HepG2 (cell line): ENCODE data around the gene SYNE1. TPM values are rescaled to one million over a fixed set of nuclear protein-coding genes. Genes with fewer than 3 reads are reported as not detected.

Source experiments
- ATAC-seq: fragments of 200-7000 bp; cut with Tn5 transposase; 3 replicates; pipeline ENCODE4 v1.9.1; 2020; ENCODE audit warnings: mild to moderate bottlenecking, moderate library complexity
- BruUV-seq: library from RNA; stranded (reverse); fragments of 400-500 nt; replicated peaks from 2 replicates; lab custom pipeline; 2021; lab: Mats Ljungman, UMichigan
- CTCF ChIA-PET: fragments of 300-600 bp; formaldehyde crosslinking; extraction: SDS; loops from one replicate; lab custom pipeline; 2021; ENCODE audit warnings: low total read pairs, inconsistent platforms, low intra/inter-chr PET ratio; lab: Yijun Ruan, JAX
- POLR2A ChIA-PET: fragments of 350-600 bp; sonication (Branson Sonifier 250); formaldehyde crosslinking; loops from one replicate; lab custom pipeline; 2020; ENCODE audit warnings: antibody characterized with exemption, inconsistent platforms; lab: Yijun Ruan, JAX
- DNase-seq: peaks from one replicate; pipeline ENCODE4 v3.0.0-alpha.2; 2015; ENCODE audit warnings: low spot score
- FAIRE-seq: peaks from 3 replicates; lab custom pipeline; 2011; peaks lifted over from hg19 to GRCh38; lab: Jason Lieb, UNC
- H2AFZ ChIP-seq: one replicate; pipeline ENCODE4 v1.6.1; 2011; ENCODE audit warnings: low read length, inconsistent platforms
- H3K27ac ChIP-seq: fragments of 300-600 bp; 3 replicates; pipeline ENCODE4 v1.8.0; 2011; ENCODE audit warnings: mixed run types, mild to moderate bottlenecking, mixed read lengths, low read length, inconsistent platforms; ENCODE audit not compliant: insufficient read depth; ENCODE audit errors: extremely low read length
- H3K27me3 ChIP-seq, 2 experiments: fragments of 200-600 bp in 1 of 2; 2 replicates in 1 of 2; 3 replicates in 1 of 2; pipeline versions ENCODE4 v1.6.0 to v1.8.0; 2011; ENCODE audit warnings: low read length in 2 of 2, mild to moderate bottlenecking in 2 of 2, moderate library complexity in 2 of 2, inconsistent platforms in 1 of 2; ENCODE audit not compliant: insufficient read depth in 2 of 2, control insufficient read depth in 1 of 2
- H3K36me3 ChIP-seq, 2 experiments: fragments of 200-600 bp in 1 of 2; replicated peaks in 1 of 2; 2 replicates in 1 of 2; 3 replicates in 1 of 2; pipeline versions ENCODE4 v1.5.1 to v1.8.0; 2011; ENCODE audit warnings: low read length in 2 of 2, inconsistent platforms in 1 of 2; ENCODE audit not compliant: insufficient read depth in 2 of 2, control insufficient read depth in 1 of 2
- H3K4me1 ChIP-seq: 2 replicates; pipeline ENCODE4 v1.5.1; 2012; ENCODE audit warnings: low read length, inconsistent platforms; ENCODE audit not compliant: insufficient read depth
- H3K4me2 ChIP-seq: 2 replicates; pipeline ENCODE4 v1.6.0; 2011; ENCODE audit warnings: low read depth, low read length, inconsistent platforms
- H3K4me3 ChIP-seq, 3 experiments: fragments of 200-600 bp in 1 of 3; sonication (generic), shearing (Covaris generic) in 1 of 3; replicated peaks in 1 of 3; 2 replicates each; pipeline ENCODE4 v1.5.1; 2011 to 2016; ENCODE audit warnings: low read length in 3 of 3, inconsistent platforms in 2 of 3, low read depth in 2 of 3, mild to moderate bottlenecking in 2 of 3, control low read depth in 1 of 3, mixed read lengths in 1 of 3; ENCODE audit not compliant: insufficient read depth in 1 of 3
- H3K79me2 ChIP-seq: one replicate; pipeline ENCODE4 v1.6.1; 2011; ENCODE audit warnings: low read length, inconsistent platforms; ENCODE audit not compliant: insufficient read depth
- H3K9ac ChIP-seq: 2 replicates; pipeline ENCODE4 v1.6.0; 2011; ENCODE audit warnings: mild to moderate bottlenecking, low read depth, low read length, inconsistent platforms; ENCODE audit not compliant: insufficient read depth
- H3K9me3 ChIP-seq: 2 replicates; pipeline ENCODE4 v1.5.1; 2012; ENCODE audit warnings: mild to moderate bottlenecking, low read length
- H4K20me1 ChIP-seq: 2 replicates; pipeline ENCODE4 v1.6.0; 2011; ENCODE audit warnings: inconsistent platforms, mild to moderate bottlenecking, low read length, moderate library complexity; ENCODE audit not compliant: insufficient read depth
- WGBS: methylation state at CpG from one replicate; pipeline ENCODE4 v1.1.6; 2017; ENCODE audit warnings: low lambda C conversion rate; 5-methylcytosine and 5-hydroxymethylcytosine counted together
- in situ Hi-C: cut with HindIII; loops from 2 replicates; pipeline ENCODE4 v1.10.0; 2017; ENCODE audit warnings: low pct_unique_long_range_greater_than_20kb; ENCODE audit not compliant: extremely low pct_ligation_motif_present
- intact Hi-C: fragments of 100-400 bp; cut with micrococcal nuclease; formaldehyde crosslinking; loops from one replicate; pipeline ENCODE4 v1.10.0; 2022; ENCODE audit not compliant: unreplicated experiment
- polyA plus RNA-seq, 8 experiments: library from polyadenylated mRNA; depleted of rRNA in 3 of 8; stranded (reverse) in 7 of 8; unstranded in 1 of 8; fragments of >200 nt; fragmentation: Illumina TruSeq in 4 of 8; extraction: Trizol in 4 of 8; gene quantifications; 2 replicates each; pipeline versions ENCODE4 v1.2.1 to v1.2.3, GENCODE V29; 2011 to 2016; ENCODE audit warnings: low read depth in 4 of 8, missing spikeins in 1 of 8, mixed read lengths in 1 of 8; ENCODE audit not compliant: insufficient read depth in 1 of 8
- total RNA-seq, 5 experiments: library from RNA; depleted of rRNA; stranded (reverse); fragments of >200 nt; fragmentation: Illumina TruSeq; extraction: Trizol; gene quantifications; 2 replicates each; pipeline ENCODE4 v1.2.3, GENCODE V29; 2016; ENCODE audit warnings: low read depth in 1 of 5
- TF ChIP-seq, protein P1 (sequence below): sonication (generic); formaldehyde crosslinking; IDR thresholded peaks from 2 replicates; pipeline ENCODE4 v1.4.0; 2020; ENCODE audit warnings: mild to moderate bottlenecking, missing genetic modification reagents, borderline replicate concordance

The SYNE1 gene
- total and polyA plus RNA-seq, 2 of the 13 experiments (the other 11 are each of a cell fraction or from before 2014, with no cell fraction given), result 5.5 to 15.9 TPM

GRCh38 chr6:152571089-152571488 lies 66.1 kb downstream of the SYNE1 start:
- CTCF ChIA-PET, result no interaction called here
- no peak overlapping the region for H3K4me3 ChIP-seq
- no peak overlapping the region for H3K27ac ChIP-seq
- H3K4me1 ChIP-seq, result peaks cover 4% of the 10 kb centered on the region; the same call in 1 of the 2 replicates
- WGBS, result 2% methylated on average over 1 of the region's 1 CpG
- intact Hi-C loops, result no loop called here
- POLR2A ChIA-PET, result no interaction called here
- H3K9ac ChIP-seq, result no peak overlapping the region
- TF ChIP-seq, protein P1, sequence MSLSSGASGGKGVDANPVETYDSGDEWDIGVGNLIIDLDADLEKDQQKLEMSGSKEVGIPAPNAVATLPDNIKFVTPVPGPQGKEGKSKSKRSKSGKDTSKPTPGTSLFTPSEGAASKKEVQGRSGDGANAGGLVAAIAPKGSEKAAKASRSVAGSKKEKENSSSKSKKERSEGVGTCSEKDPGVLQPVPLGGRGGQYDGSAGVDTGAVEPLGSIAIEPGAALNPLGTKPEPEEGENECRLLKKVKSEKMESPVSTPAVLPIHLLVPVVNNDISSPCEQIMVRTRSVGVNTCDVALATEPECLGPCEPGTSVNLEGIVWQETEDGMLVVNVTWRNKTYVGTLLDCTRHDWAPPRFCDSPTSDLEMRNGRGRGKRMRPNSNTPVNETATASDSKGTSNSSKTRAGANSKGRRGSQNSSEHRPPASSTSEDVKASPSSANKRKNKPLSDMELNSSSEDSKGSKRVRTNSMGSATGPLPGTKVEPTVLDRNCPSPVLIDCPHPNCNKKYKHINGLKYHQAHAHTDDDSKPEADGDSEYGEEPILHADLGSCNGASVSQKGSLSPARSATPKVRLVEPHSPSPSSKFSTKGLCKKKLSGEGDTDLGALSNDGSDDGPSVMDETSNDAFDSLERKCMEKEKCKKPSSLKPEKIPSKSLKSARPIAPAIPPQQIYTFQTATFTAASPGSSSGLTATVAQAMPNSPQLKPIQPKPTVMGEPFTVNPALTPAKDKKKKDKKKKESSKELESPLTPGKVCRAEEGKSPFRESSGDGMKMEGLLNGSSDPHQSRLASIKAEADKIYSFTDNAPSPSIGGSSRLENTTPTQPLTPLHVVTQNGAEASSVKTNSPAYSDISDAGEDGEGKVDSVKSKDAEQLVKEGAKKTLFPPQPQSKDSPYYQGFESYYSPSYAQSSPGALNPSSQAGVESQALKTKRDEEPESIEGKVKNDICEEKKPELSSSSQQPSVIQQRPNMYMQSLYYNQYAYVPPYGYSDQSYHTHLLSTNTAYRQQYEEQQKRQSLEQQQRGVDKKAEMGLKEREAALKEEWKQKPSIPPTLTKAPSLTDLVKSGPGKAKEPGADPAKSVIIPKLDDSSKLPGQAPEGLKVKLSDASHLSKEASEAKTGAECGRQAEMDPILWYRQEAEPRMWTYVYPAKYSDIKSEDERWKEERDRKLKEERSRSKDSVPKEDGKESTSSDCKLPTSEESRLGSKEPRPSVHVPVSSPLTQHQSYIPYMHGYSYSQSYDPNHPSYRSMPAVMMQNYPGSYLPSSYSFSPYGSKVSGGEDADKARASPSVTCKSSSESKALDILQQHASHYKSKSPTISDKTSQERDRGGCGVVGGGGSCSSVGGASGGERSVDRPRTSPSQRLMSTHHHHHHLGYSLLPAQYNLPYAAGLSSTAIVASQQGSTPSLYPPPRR (CRISPR knock-in tag), result no peak
- no peak overlapping the region for H3K4me2 ChIP-seq
- no peaks in the 10 kb centered on the region for H3K27me3 ChIP-seq
- no peaks in the 10 kb centered on the region for H3K36me3 ChIP-seq
- in situ Hi-C loops, result no loop called here
- no peaks in the 10 kb centered on the region for H4K20me1 ChIP-seq
- H2AFZ ChIP-seq, result no peak overlapping the region
- BruUV-seq, result no TSS peak
- DNase-seq (no peak), ATAC-seq (no peak), FAIRE-seq (no peak)
- no peaks in the 10 kb centered on the region for H3K9me3 ChIP-seq
- H3K79me2 ChIP-seq, result no peaks in the 10 kb centered on the region
